NCI-H1436 (cell line): ENCODE data around the gene SNX3.

ENCODE experiments used
- DNase-seq: peaks from one replicate; lab custom pipeline; 2025; lab: John Stamatoyannopoulos, UW

Gene SNX3

DNA sequence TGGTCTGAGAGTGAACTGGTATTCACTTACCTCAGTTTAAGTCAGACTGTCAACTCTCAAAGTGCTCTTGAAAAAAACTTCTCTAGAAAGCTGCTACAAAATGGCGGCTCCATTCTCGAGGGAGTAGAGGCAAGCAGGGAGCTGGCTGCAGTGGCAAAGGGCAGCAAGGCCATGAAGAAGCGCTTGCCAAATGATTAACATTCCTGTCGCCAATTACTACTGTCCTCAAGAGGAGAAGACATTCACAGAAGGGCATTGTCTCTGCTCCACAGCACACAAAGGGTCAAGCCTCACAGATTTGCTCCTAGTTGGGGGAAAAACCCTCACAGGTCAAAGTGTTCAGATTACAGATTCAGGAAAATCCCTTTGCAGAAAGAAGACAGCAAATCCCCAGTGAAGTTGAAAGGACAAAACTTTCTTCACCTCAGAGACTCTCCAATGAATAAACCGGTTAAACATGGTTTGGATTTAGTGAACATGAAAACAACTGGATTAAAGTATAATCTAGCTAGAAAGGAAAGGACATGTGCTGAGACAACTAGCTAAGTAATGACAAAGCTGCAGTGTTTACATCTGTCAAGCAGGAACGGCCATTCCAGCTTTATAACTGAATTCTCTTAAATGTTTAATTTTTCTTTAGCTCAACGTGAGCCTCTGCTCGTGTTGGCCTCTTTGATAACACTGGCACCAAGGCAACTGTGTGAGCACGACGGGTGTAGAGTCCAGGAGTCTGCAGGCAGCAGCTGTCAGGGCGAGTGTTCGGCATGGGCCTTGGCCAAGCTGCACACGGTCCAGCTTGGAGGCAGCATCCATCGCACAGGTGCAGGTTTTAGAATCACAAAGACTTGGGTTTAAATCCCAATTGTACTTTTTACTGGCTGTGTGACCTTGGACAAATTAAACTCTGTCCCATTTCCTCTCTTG, 57.4 kb downstream of the SNX3 start:
- no peak for DNase-seq

DNA sequence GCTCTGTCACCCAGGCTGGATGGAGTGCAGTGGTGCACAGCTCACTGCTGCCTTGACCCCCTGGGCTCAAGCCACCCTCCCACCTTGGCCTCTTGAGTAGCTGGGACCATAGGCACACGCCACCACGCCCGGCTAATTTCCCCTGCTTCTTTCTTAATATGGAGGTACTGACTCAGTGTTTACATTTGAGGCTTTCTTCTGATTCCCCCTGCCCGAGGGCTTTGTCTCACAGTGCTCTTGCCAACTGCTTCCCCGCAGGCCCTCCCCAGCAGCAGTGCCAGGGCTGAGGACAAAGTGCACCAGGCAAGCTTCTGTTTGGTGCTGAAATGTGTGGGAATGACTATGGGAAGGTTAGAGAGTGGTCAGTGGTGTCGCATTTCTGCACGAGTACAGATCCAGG, 60.2 kb downstream of the SNX3 start:
- DNase-seq = no peak

DNA sequence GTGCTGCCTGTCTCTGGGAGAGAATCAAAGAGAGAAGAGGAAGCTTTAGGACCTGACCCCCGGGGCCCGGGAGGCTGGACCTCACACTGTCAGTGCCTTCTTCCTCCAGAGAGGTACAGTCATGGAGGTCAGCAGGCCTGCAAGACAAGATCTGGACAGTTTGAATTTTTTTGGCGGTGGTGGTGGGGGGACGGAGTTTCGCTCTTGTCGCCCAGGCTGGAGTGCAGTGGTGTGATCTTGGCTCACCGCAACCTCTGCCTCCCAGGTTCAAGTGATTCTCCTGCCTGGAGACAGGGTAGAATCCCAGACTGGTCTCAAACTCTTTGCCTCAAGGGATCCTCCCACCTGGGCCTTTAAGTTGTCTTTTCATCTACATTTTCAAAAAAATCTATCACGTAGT, 60.7 kb downstream of the SNX3 start:
- no peak for DNase-seq

DNA sequence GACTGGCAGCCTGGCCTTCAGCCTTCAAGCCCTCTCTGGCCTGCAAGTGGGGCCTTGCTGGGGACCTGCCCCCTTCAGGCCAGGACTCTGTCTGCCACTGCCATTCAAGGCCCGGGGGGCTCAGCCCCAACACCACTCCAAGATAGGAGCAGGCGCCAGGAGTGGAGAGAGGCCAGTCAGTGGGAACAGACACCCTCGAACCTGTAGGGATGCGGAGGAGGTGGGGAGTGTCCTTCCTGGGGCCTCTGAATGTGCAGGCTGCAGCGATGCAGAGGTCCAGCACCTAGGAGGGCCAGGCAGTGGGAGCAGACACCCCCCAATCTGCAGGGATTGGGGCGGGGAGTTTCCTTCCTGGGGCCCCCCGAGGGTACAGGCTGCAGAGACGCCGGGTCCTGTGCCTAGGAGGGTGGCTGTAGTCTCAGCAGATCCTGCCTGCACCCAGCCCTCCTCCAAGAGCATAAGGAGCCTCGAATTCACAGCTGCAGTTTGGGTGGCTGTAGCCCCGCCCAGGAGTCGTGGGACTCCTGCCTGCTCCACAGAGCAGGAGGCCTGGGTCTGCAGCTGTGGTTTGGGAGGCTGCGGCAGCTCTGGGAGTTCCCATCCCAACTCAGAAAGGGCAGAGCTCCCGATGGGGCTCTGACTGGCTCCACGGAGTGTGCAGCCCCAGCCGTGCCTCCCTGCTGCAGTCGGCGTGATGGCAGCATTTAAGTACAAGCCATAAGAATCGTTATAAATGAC, 61.9 kb downstream of the SNX3 start:
- DNase-seq = no peak

DNA sequence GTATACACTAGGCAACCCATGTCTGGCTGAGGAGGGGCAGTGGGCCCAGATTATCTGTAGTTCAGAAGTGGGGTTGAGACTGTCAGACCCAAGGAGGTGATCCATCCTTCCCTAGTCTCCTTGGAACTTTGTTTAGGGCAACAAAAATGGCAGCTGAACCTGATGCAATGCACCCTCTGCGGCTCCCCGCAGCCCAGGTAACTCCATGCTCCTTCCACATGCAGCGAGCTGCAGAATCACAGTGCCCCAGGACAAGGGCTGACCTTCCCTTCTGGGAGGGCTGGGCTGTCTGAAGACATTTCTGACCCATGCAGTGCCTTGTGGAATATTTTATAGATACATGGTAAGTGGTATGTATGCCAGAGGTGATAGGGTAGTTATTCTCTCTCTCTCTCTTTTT, 65.6 kb downstream of the SNX3 start:
- DNase-seq = no peak

DNA sequence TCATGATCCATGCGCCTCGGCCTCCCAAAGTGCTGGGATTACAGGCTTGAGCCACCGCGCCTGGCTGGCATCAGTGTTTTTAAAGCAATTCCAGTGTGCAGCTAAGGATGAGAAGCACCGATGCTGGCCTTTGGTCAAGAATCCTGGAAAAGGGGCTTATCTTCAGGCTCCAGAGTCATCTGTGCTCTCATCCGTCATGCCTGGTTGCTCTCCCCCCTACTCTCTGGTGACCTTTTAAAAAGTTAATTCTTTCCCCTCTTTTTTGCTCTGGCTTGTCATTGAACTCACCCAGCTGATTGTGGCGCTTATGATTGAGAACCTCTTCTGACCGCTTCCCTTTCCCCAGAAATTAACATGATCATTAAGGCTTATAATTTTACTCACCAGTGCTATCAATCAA, 66.3 kb downstream of the SNX3 start:
- no peak for DNase-seq

DNA sequence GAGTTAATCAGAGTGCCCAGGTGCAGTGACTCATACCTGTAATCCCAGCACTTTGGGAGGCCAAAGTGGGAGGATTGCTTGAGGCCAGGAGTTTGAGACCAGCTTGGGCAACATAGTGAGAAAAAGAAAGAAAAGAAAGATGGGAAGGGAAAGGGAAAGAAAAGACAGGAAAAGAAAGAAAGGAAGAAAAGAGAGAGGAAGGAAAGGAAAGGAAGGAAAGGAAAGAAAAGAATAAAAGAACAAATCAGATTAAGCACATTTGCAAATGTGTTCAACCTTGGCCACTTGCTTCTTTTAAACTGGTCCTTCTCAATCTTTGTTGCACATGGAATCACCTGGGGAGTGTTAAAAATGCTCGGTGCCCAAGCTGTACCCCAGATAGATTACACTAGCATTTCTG, 67.0 kb downstream of the SNX3 start:
- DNase-seq = no peak

DNA sequence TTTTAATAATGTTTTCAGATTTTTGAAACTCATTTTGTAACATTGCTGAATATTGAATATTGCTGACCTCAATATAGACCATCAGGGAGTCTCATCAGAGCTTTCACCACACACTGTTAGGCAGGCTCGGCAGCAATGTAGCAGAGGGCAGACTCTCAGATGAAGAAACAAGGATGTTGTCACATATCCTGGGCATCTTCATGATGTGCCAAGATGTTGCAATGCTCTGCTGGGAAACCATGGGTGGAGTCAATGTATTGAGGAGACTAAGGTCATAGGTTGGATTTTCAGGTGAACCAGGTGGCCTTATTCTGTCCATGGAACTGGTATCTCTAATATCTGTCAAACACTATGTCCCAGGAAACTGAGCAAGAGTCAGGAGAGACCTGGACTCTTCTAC, 67.7 kb downstream of the SNX3 start:
- DNase-seq = no peak

DNA sequence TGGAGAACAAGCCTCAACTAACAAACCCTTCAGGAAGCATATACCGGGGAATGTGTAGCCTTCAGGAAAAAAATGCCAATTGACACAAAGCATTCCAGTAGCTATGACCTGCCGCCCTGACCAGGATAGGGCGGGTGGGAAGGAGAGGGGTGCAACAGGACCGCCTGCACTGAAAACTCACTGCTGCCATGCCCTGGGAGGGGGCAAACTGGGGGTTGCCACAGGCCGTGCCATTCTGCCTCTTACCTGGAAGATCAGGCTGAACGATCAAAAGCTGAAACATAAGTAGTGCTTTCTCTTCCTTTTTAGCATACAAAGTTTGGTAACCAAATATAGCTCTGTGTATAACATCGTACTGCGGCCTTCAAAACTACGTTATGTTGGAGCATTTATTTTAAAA, 73.3 kb downstream of the SNX3 start:
- no peak for DNase-seq

DNA sequence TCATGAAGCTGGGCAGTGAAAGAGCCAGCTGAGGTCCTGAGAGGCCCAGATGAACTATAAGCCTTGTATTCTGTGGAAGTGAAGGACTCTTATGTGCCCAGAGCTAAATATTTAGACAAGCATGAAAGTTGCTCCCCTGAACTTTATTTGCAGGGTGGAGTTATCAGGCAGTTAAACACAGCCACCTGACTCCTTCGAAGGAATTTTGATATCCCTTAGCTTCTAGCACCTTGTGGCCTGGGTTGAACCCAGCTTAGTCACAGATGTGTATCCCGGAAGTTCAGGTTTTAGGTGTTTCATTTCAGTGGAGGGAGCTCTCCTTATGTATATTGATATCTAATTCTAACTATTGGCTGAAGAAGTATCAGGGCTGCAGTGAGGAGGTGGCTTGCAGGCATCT, 74.6 kb downstream of the SNX3 start:
- DNase-seq = no peak

DNA sequence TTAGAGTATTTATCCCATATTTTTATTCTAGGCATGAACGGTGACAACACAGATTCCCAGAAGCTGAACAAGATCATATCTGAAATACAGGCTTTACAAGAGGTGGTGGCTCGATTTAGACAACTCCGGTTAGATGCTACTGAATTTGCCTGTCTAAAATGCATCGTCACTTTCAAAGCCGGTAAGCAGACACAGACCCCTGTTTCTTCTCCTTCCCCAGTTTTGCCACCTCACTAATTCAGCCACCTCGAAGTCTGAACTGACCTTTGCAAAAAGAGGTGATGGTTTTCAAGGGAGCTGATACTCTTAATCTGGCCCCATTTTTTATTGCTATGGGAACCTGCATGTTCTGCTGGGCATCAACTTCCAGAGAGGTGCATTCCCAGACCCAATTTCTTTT, 80.1 kb downstream of the SNX3 start:
- no peak for DNase-seq

DNA sequence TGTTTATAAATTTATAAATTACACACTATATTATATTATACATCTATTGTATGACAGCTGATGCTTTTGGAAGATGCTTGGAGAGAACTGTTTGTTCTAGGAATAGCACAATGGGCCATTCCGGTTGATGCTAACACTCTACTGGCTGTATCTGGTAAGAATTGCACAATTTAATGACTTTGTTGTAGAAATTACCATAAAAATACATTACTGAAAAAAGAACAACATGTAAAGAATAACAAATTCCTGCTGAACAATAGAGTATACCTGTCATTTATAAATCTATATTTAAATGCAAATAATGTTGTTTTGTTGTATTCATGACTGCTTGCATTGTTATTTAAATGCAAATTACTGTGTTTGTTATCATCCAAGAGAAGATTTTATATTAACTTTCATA, 80.6 kb downstream of the SNX3 start:
- DNase-seq = no peak

DNA sequence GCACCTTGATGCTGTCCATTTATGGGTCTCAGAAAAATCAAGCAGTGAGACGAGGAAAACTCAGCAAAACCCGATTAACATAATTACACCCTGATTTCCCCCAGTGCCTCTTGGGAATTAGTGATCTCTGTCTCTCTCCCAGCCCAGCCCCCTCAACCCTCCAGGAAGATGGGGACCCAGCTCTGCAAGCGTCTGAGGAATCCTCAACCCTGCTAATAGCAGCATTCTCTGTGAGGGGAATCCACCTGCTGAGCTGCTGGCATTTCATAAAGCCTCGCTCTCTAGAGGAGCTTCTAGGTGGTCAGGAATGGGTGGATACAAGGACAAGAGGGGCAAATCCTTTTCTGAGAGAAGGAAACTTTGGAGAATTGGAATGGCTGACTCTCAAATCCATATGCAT, 81.1 kb downstream of the SNX3 start:
- no peak for DNase-seq

DNA sequence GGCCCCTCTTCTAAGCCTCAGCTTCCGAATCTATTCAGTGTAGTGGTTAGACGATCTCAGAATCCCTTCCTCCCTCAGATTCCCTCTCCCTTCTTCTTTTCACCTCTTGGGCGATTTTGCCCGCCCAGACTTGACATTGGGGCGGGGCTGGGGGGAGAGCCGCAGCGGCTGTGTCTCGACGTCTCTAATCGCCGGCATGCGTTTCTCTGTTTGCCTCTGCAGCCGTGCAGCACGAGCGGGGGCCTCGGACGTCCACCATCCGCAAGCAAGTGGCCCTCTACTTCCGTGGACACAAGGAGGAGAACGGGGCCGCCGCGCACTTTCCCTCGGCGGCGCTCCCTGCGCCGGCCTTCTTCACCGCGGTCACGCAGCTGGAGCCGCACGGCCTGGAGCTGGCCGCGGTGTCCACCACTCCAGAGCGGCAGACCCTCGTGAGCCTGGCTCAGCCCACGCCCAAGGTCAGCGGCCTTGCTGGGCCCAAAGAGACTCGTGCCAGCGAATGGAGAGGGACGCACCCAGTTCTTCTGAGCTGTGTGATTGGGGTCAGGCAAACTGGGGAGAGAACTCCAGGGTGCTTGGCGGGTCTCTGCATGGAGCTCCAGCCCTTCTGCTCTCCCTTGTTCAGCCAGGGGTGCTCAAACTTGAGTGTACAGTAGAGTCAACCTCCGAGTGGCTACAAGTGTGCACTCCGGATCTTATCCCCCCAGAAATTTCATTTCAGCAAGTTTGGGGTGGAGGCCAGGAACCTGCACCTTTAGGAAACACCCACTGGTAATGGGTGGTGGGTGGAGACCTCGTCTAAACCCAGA, 84.4 kb downstream of the SNX3 start:
- no peak for DNase-seq

DNA sequence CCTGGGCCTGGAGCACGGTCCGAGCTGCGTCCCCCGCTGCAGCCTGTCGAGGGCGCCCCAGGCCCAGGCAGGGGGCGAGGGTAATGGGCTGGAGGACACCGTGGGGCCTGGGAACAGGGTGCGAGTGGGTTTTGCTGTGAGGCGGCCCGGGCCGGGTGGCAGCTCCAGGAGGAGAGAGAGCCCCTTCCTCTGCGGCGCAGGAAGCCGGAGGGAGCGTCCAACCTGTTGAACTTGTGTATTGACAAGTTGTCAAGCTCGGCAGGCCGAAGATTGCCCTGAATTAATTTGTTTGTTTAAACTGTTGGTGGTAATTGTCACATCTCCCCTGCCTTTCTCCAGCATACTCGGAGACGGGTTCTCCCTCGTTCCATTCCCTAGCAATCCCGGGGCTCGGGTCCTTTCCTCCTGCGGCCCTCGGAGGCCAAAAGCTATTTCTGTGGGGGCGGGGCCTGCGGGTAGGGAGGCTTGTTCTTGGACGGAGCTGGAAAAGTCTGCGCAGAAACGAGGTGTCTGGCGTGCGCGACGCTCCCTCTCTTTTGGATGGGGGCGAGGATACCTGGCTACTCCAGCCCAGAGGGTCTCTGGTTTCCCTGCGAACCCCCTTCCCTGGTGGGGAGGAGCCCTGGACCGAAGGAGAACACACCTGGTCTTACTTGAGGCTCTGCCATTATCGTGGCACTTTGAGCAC, 85.1 kb downstream of the SNX3 start:
- no peak for DNase-seq

DNA sequence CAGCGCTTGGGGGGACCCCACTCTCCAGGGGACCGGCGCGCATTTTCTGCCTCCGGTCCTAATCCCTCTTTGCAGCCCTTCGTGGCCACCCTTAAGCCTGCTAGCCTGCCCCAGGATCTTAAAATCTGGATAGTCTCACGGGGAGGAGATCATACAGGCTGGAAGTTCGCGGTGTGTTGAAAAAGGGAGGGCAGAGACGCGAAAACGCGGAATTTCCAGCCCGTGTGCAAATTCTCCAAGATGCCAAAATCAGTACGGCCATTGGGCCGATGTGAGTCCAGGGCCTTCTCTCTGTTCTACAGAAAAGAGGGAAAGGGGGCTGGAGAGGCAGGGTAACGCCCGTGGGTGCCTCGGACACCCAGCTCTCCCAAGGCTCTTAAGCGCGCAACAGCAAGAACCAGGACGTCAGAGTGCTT, 85.7 kb downstream of the SNX3 start:
- DNase-seq = no peak

DNA sequence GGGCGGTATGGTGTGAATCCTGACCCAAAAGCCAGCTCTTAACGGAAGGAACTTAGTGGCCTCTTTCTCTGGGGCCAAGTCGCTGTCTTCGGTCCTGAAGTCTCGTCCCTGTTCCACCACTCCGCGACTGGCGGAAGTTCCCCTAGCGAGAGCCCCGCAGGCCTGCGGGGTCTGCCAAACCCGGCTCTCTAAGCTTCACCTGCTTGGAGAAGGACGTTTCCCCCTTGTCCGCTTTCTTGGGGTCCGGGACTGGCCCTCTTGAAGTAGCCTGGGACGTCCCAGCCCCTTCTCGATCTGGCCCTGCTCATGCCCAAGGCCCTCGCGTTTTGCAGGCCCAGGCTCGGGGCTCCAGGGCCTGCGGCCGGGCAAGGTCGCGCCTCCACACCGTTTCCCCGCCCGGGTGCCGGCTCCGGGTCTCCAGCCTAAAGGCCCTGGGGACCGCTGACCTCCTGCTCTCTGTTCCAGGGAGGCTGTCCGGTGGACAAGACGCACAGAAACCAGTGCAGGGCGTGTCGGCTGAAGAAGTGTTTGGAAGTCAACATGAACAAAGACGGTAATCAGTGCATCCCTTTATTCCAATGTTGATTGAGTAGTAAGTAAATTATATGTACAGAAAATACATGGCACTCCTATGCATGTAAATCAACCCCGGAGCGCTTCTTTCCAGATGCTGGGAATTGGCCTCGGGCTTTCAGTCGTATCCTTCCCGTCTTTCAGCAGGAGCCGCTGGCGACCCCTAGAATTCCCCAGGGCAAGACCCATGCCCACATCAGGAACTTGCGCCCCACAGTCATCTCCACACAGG, 86.3 kb downstream of the SNX3 start:
- no peak for DNase-seq

DNA sequence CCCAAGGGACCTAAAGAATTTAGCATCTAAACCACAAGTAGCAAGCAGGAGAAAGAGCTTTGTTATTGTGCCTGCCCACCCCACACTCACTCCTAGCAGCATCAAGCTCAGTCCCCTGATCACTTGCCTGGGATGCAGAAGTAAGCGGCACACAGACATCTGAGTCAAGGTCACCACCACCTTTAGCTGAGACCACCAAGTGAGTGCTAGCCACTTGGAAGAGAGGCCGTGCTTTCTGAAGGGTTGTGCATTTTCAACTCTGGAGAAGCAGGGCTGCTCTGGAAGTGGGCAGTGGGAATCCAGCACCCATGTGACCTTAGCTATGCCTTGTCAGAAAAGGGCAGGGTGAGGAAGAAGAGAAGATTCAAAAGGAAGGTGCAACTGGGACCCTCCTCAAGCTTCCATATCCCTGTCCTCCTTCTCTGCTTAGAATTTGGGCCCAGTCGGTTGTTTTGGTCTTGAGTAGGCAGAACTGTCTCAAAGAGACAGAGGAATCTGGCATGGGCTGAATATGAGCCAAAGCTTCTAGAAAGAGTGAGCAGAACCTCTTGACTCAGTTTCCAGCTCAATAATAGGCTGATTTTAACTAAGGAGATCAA, 88.8 kb downstream of the SNX3 start:
- no peak for DNase-seq

DNA sequence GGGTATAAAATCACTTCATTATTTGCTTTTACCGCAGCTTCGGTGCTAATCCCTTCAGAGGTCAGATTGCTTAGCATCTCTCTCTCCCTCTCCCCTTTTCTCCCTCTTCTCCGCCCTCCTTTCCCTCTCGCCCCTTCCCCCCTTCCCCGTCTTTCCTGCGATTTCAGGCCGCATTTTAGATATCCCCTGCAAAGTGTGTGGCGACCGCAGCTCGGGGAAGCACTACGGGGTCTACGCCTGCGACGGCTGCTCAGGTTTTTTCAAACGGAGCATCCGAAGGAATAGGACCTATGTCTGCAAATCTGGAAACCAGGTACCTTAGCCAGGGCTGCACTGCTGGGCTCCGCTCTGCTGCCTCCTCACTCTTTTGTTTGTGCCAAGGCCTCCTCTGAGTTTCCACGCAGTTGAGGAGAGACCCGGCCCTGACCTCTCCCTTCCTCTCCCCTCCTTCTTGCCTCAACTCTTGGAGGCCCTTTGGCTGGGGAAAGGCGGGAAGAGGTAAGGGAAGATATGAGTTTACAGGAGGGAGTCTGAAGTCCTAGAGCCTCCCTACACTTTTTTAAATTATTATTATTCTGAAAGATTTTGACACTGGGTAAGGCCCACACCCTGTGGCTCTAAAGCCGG, 89.4 kb downstream of the SNX3 start:
- no peak for DNase-seq
